NB4 (cell line): Measurements from ENCODE around the gene RHEX.

Experiments used
- CTCF ChIP-seq: IDR thresholded peaks from one replicate; pipeline ENCODE4 v1.5.1; 2012; ENCODE audit warnings: low read depth, low read length
- MYC ChIP-seq: IDR thresholded peaks from 2 replicates; pipeline ENCODE4 v1.6.1; 2011; ENCODE audit warnings: low read depth, low read length
- POLR2A ChIP-seq: IDR thresholded peaks from 2 replicates; pipeline ENCODE4 v1.6.1; 2011; ENCODE audit warnings: mild to moderate bottlenecking; ENCODE audit not compliant: insufficient read length; ENCODE audit errors: extremely low read depth
- TF ChIP-seq, protein P1 (sequence below): IDR thresholded peaks from 2 replicates; pipeline ENCODE4 v1.6.1; 2011; ENCODE audit warnings: low read depth, low read length

GRCh38 chr1:206015071-206015470 is 37.9 kb upstream of the RHEX start:
- no peak for TF ChIP-seq CTCF
- TF ChIP-seq POLR2A: no peak
- TF ChIP-seq MYC: no peak
- TF ChIP-seq, protein P1, sequence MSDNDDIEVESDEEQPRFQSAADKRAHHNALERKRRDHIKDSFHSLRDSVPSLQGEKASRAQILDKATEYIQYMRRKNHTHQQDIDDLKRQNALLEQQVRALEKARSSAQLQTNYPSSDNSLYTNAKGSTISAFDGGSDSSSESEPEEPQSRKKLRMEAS: no peak
